Peyer's patch (tissue), 4 donors: Measurements from ENCODE around the gene LIG3. TPM values are rescaled to one million over a fixed set of nuclear protein-coding genes. Genes with fewer than 3 reads are reported as not detected.

Source experiments
- DNase-seq, 3 donors: peaks; one replicate each; pipeline ENCODE4 v3.0.0-alpha.2; 2017 to 2019
- H3K27ac ChIP-seq, 4 donors: fragments of 200-600 bp; sonication (generic); one replicate each; pipeline ENCODE4 v1.5.1; 2016 to 2019
- H3K27me3 ChIP-seq, 2 donors: fragments of 200-600 bp; sonication (generic); one replicate each; pipeline ENCODE4 v1.5.1; 2019
- H3K36me3 ChIP-seq, 3 donors: fragments of 200-600 bp; sonication (generic); one replicate each; pipeline ENCODE4 v1.5.1; 2016 to 2019
- H3K4me1 ChIP-seq, 4 donors: fragments of 200-600 bp; sonication (generic); one replicate each; pipeline ENCODE4 v1.5.1; 2016 to 2019
- H3K4me3 ChIP-seq, 4 donors: fragments of 200-600 bp; sonication (generic); 1 replicate in 3 of 4; 2 replicates in 1 of 4; pipeline ENCODE4 v1.5.1; 2016 to 2019; ENCODE audit warnings: mild to moderate bottlenecking in 1 of 4
- H3K9me3 ChIP-seq, 4 donors: fragments of 200-600 bp; sonication (generic); one replicate each; pipeline ENCODE4 v1.5.1; 2016 to 2019; ENCODE audit warnings: mild to moderate bottlenecking in 1 of 4
- CTCF ChIP-seq, 6 experiments: fragments of 450-650 bp in 4 of 6; fragments of 200-600 bp in 2 of 6; sonication (generic) in 1 of 6; IDR thresholded peaks; one replicate each; pipeline ENCODE4 v1.5.1; 2017 to 2019; ENCODE audit warnings: antibody characterized with exemption in 6 of 6, mild to moderate bottlenecking in 3 of 6, moderate library complexity in 1 of 6
- POLR2A ChIP-seq, 2 donors: fragments of 450-650 bp; IDR thresholded peaks; one replicate each; pipeline ENCODE4 v1.5.1; 2017; ENCODE audit warnings: antibody characterized with exemption in 2 of 2, mild to moderate bottlenecking in 2 of 2, moderate library complexity in 2 of 2
- total RNA-seq, 4 donors: library from RNA; depleted of rRNA; stranded (reverse); fragments of >200 nt; gene quantifications; one replicate each; pipeline ENCODE4 v1.1.0, GENCODE V29; 2016

The LIG3 gene
- total RNA-seq, 4 donors from 2014 or later, result 19.6 to 82.5 (median 36.3) TPM

- Histone ChIP-seq H3K27me3 (no peaks in the 10 kb centered on the region), H3K9me3 (no peaks in the 10 kb centered on the region), H3K27ac (peak overlapping the region in 1 of 4 donors; percentile 39), H3K36me3 (peaks cover 0 to 63% (median 0%) of the 10 kb centered on the region in 3 donors), H3K4me1 (peaks cover 0 to 13% (median 0%) of the 10 kb centered on the region in 4 donors), H3K4me3 (no peak overlapping the region)
- no peak for DNase-seq
- no peak for TF ChIP-seq CTCF (IDR thresholded peaks at IDR 0.05)
- no peak for TF ChIP-seq POLR2A (IDR thresholded peaks at IDR 0.05)
Observed at GRCh38 chr17:34991606-34992005, 11.3 kb downstream of the LIG3 start.

GRCh38 chr17:34993031-34993430 lies 12.7 kb downstream of the LIG3 start:
- Histone ChIP-seq H3K27me3 (no peaks in the 10 kb centered on the region), H3K27ac (no peak overlapping the region), H3K4me1 (peaks cover 0 to 22% (median under 1%) of the 10 kb centered on the region in 4 donors), H3K9me3 (no peaks in the 10 kb centered on the region), H3K4me3 (no peak overlapping the region), H3K36me3 (peaks cover 0 to 64% (median 0%) of the 10 kb centered on the region in 3 donors)
- DNase-seq, result no peak
- TF ChIP-seq CTCF (IDR thresholded peaks at IDR 0.05), result no peak
- TF ChIP-seq POLR2A (IDR thresholded peaks at IDR 0.05), result no peak

- Histone ChIP-seq H3K27me3 (no peaks in the 10 kb centered on the region), H3K27ac (peak overlapping the region in 2 of 4 donors; percentile 18 to 66), H3K4me3 (no peak overlapping the region), H3K4me1 (peaks cover 0 to 14% (median 2%) of the 10 kb centered on the region in 4 donors), H3K36me3 (peaks cover 0 to 62% (median 0%) of the 10 kb centered on the region in 3 donors), H3K9me3 (no peaks in the 10 kb centered on the region)
- no peak for DNase-seq
- TF ChIP-seq CTCF (IDR thresholded peaks at IDR 0.05), result no peak
- no peak for TF ChIP-seq POLR2A (IDR thresholded peaks at IDR 0.05)
Observed at GRCh38 chr17:34996422-34997285, 16.3 kb downstream of the LIG3 start.

DNA sequence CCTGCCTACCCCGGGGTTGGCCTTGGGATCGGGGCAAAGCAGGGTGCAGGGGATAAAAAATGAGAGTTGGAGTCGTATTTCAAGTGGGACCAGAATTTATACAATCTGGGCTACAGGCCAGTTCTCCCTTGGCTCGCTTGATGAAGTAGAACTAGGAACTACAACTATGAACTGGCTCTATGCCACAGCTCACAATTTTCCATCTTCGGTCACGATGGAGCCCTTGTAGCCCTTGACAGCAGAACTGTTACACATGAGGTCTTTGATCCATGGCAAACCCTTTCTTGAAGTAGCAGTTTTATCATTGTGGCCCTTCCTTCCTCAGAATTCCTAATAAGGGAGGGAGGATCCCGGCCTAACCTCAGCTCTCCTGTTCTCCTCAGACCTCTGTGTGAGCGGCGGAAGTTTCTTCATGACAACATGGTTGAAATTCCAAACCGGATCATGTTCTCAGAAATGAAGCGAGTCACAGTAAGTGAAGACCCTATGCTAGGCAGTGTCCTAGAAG lies 17.1 kb downstream of the LIG3 start:
- no peaks in the 10 kb centered on the region for H3K27me3 ChIP-seq
- peaks cover 0 to 61% (median 0%) of the 10 kb centered on the region in 3 donors for H3K36me3 ChIP-seq
- H3K9me3 ChIP-seq, result no peaks in the 10 kb centered on the region
- TF ChIP-seq CTCF (IDR thresholded peaks at IDR 0.05) (no peak), POLR2A (IDR thresholded peaks at IDR 0.05) (no peak)
- DNase-seq, result peak in 2 of 3 donors; percentile 19 to 52
- H3K4me1 ChIP-seq, result peaks cover 0 to 14% (median 2%) of the 10 kb centered on the region in 4 donors
- H3K27ac ChIP-seq, result peak overlapping the region in 2 of 4 donors; percentile 23 to 77
- H3K4me3 ChIP-seq, result no peak overlapping the region

DNA sequence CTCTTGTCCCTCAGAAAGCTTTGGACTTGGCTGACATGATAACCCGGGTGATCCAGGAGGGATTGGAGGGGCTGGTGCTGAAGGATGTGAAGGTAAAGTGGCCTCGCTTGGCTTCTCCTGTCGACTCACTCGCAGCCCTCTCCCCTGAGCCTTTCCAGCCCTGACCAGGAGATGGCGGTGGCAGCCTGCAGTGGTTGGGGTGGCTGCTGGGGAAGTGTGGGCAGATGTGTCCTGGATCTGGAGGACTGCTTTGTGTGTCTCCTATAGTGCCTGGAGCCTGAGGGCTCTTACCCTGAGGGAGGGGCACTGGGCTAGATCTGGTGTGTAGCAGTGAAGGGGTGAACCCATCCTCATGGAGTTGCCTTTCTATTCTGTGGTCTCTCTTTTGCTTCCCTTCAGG lies 17.9 kb downstream of the LIG3 start:
- H3K4me1 ChIP-seq, result peaks cover 0 to 14% (median 2%) of the 10 kb centered on the region in 4 donors
- H3K36me3 ChIP-seq, result peaks cover 0 to 56% (median 0%) of the 10 kb centered on the region in 3 donors
- peak overlapping the region in 3 of 4 donors; percentile 14 to 77 (median 23) for H3K27ac ChIP-seq
- H3K4me3 ChIP-seq, result no peak overlapping the region
- TF ChIP-seq POLR2A (IDR thresholded peaks at IDR 0.05), result peak in 1 of 2 donors; percentile 16
- TF ChIP-seq CTCF (IDR thresholded peaks at IDR 0.05), result peak; percentile 45 to 93 (median 87)
- H3K27me3 ChIP-seq, result no peaks in the 10 kb centered on the region
- peak; percentile 77 to 89 (median 84) for DNase-seq
- H3K9me3 ChIP-seq, result no peaks in the 10 kb centered on the region
